ENCODE measurements around the gene RAPGEF1.

Gene RAPGEF1

DNA sequence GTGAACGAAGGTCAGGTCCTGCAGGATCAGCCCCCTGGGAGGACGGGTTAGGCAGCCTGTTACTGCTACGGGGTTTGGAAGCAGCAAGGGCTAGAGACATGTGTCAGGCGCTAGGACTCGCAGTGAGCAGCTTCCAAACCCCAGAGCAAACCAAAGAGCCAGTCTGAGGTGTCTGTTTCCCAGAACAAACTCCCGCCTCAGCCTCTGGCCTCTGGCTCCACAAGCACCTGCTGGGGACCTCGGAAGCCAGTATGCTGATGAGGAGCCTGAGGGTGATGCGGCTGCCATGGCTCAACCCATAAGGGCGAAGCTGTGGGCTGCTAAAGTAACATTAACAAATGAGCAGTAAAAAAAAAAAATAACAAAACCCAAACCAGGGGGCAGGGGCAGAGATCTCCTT, 159.5 kb downstream of the RAPGEF1 start:
- DNase-seq, result no peak

- no peak for DNase-seq
These were observed 160.1 kb downstream of the RAPGEF1 start for GRCh38 chr9:131579789-131580211.

GRCh38 chr9:131578731-131579504, 161.0 kb downstream of the RAPGEF1 start:
- no peak for DNase-seq

GRCh38 chr9:131578021-131578420, 161.9 kb downstream of the RAPGEF1 start:
- DNase-seq, result no peak

DNA sequence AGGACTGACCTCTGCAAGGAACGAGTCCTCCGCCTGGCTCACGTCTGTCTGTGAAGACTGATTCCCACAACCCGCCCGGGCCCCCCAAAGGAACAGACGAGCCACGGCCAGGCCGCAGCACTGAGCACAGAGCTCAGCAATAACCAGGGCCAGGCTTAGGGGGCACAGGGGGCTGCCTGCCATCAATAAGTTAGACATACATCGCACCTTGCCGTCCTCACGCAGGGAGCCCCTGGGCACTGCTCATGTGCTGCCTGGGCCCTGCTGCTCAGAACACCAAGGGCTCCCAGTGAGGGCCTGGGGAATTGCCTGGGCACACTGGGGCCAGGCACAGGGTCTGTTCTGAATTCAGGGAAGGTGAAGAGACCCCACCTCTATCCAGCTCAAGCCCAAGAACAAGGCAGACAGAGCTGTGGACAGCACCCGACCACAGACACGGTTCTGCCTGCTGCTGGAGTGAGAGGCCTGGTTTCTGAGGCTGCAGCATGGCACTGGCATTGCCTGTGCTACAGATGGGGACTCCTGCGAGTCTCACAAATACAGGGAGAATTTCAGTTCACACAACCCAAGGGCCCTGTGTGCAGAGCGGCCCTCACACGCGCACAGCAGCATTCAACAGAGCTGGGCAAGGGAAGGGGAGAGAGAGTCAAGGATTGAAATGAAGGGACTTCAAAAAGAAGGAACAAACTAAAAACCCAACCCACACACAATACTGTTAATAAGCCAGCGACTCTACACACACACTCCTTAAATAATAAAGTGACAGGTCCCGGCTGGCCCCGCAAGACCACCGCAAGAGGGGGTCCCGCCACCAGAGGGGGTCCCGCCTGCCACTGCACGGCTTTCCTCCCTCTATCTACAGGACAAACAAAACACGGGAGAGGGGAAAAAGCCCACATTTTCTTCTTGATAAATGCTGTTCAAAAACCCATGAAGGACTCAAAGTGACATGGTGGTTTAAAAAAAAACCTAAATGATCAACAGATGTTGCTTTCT, 162.6 kb downstream of the RAPGEF1 start:
- no peak for DNase-seq

- no peak for DNase-seq
These were observed 163.7 kb downstream of the RAPGEF1 start for GRCh38 chr9:131575946-131576853.

GRCh38 chr9:131574730-131575640, 164.9 kb downstream of the RAPGEF1 start:
- DNase-seq, result no peak

DNA sequence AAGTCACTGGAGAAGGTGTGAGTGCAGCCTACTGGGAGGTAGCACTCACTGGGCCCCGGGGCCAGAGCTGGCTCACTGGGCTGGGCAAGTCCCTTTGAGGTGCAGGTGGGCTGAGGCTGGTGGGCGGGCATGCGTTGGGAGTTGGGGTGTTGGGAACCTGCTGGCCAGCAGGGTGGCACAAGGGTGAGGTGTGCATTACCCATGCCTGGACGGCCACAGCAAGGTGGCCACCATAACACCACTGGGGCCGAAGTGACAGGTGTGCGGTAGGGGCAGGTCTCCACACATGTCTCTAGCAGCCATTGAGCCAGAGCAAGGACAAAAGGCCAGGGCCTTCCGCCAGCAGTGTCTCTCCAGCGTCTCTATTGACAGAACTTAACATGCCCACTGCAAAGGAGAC, 172.0 kb downstream of the RAPGEF1 start:
- DNase-seq, result no peak

DNA sequence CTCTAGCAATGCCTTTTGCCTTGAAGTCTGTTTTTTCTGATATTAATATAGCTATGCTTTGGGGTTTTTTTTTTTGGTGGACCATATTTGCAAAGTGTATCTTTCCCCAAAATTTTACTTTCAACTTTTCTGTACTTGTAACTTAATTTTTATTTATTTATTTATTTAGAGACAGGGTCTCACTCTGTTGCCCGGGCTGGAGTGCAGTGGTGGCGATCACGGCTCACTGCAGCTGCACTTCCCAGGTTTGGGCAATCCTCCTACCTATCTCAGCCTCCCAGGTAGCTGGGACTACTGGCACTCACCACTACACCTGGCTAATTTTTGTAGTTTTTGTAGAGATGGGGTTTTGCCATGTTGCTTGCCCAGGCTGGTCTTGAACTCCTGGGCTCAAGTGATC, 173.7 kb downstream of the RAPGEF1 start:
- DNase-seq, result no peak

DNA sequence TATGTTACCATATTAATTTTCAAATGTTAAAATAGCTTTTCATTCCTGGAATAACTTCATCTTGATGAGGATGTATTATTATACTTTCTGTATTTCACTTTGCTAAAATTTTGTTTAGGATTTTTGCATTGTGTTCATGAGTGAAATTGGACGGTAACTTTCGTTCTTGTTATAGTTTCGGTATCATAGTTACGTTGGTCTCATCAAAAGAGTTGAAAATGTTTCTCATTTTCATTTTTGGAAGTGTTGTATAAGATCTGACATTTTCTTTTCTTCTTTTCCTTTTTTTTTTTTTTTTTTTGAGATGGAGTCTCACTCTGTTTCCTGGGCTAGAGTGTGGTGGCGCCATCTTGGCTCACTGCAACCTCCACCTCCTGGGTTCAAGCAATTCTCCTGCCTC, 174.5 kb downstream of the RAPGEF1 start:
- no peak for DNase-seq

DNA sequence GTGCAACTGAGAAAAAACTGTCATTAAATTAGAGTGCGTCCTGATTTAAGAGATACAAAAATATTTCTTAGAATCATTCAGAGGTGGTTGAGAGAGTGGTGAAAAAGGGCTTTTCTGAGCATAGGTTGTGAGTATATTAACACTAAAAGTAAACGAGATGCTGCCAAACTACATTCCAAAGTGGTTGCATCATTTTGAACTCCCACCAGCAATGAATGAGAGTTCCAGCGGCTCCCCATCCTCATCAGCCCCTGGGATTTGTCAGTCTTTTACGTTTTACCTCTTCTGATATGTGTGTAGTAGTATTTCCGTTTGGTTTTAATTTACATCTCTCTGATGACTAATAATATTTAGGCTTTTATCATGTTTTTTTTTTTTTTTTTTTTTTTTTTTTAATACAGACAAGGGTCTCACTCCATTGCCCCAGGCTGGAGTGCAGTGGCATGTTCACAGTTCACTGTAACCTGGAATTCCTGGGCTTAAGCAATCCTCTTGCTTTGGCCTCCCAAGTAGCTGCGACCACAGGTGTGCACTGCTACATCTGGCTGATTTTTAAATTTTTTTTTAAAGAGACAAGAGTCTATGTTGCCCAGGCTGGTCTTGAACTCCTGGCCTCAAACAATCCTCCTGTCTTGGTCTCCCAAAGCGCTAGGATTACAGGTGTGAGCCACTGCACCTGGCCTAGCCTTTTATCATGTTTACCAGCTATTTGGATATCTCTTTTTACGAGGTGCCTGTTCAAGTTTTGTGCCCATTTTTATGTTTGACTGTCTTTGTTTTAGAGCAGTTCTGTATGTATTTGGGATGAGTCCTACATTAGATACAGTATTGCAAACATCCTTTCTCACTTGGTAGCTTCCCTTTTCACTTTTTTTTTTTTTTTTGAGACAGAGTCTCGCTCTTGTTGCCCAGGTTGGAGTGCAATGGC, 177.6 kb downstream of the RAPGEF1 start:
- DNase-seq, result peak; percentile 49

DNA sequence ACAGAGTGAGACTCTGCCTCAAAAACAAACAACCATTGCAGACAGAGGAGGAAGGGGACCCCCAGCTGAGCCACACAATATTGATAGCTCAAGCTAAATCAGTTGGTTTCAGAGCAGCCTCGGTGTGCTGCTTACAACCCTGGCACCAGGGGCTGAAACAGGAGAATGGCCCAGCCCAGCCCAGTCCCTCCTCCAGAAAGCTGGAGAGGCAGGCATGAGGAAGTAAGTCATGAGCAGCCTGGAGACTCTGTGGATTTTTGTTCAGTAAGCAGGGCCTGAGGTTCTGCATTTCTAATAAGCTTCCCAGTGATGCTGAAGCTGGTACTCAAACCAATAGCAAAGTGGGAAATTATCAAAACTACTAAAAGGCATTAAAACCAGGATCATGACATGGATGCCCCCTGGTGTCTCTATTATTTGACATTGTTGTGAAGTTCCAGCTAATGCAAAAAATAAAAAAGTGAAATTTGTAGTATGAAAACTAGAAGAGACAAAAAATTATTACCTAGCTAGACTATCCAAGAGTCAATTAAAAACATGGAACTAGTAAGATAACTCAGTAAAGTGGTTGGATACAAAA, 180.4 kb downstream of the RAPGEF1 start:
- DNase-seq, result no peak

DNA sequence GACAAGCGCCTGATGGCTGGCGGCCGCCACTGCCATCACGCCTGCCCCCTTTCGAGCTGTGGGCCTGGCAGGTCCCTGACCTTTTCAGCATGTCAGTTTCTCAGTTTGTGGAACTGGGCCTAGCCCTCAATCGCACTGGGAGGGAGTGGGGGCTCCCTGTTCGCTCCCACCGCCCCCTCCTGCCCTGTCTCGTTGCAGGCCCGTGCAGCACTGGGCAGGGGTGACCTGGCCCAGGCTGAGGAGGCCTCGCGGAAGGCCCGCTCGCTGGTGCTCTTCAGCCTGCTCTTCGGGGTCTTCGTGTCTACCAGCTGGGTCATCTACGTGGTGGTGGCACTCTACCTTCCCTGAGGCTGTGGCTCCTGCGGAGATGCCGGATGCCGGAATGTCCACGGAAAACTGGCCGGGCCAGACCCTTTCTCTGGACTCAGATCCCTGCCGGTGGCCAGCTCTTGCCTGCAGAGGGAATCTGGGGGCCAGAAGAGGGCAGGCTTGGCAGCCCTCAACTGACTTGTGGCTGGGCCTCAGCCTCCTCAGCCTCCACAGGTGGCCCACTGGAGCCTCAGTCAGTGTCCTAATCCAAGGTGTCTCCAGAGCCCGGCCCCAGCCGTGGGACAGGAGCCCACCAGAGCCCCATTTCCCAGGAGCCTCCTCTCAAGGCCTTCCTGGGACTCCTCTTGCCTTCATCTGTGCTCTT, 181.9 kb downstream of the RAPGEF1 start:
- DNase-seq, result no peak

GRCh38 chr9:131555841-131556673, 183.8 kb downstream of the RAPGEF1 start:
- no peak for DNase-seq

DNA sequence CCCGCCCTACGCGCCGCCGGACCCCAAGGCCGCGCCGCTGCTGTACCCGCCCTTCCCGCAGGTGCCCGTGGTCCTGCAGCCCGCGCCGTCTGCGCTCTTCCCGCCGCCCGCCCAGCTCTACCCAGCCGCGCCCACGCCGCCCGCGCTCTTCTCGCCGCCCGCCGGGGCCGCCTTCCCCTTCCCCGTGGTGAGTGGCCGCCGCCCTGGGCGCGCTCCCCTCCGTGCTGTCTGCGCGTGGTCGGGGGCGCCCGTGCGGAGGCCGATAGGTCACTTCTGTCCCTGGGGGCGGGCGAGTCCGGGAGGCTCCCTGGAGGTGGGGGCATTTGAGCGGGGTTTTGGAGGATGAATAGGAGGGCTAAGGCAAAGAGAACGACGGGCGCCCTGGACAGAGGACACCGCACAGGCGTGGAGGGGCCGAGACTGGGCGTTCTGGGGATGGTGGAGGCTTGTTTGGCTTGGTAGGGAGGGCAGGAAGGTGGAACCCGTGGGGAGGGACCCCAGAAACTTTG, 185.0 kb downstream of the RAPGEF1 start:
- no peak for DNase-seq

DNA sequence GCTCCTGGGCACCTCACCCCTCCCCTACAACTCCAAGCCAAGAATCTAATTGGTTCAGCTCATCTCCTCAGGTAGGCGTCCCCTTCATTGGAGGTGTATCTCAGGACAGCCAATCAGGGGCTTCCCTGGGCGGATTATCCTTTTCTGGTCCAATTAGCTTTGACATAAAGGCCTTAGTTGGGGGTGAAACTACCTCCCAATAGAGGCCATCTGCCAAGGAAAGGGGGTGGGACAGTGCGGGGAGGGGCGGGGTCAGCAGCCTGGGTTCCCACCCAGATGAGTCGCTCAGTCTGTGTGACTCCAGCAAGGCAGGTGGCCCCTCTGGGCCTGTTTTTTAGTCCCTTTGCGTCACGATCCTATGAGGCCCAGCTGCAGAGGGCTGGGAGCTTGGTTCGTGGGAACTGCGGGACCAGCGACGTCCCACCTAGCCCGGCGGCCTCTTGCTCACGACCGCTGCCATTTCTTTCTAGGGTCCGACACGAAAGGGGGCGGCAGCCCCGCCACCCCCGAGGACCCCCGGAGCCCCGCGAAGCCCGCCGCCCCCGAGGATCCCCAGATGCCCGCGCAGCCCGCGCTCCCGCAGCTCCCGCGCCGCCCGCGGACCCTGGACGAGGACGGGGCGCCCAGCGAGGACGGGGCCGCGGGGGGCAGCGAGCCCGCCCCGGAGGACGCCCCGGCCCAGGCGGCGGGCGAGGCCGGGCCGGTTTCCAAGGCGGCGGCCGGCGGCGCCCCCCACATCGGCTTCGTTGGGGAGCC, 185.6 kb downstream of the RAPGEF1 start:
- DNase-seq, result no peak

- DNase-seq, result no peak
These were observed 187.8 kb downstream of the RAPGEF1 start for GRCh38 chr9:131552030-131552429.
